ENCODE measurements around the gene SPOPL.
"Not testable (repeated sequence)": the region's sequence is repeated elsewhere in the genome, so short reads cannot be mapped to it uniquely, and the experiment has no call there.

Gene SPOPL

DNA sequence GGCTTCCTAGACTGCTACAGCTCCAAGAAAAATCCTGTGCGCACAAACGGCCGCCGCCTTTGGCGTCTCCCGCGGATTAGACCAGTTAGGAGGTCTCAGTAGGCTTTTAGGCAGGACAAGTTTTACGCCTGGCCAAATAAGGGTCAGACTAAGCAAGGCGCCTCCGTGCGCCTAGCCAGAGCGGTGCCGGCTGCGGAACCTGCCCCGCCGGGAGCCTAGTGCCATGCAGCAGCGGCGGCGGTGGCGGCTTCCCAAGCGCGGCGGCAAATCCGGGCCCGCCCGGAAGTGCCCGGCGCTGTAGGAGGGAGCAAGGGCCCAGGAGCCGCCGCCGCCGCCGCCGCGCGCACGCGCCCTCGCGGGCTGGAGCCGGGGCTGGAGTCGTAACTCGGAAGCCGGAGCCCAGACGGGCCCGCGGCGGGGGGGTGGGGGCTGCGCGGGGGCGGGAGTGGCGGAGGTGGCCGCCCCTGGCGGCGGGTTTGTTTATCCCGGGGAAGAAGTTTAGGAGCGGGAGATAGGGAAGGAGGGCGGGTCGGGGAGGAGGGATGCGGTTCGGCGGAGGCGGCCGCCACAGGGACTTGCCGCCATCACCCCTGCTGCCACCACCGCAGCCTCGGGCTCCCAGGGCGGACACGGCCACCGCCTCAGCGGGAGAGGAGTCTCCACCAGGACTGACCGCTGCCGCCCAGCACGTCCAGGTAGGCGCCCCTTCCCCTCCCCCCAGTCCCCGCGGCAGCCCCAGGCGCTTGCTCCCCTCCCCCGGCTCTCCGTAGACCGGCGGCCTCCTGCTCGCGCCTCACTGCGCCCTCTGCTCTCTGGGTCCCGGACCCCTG lies at the start of gene SPOPL:
Gene SPOPL, plus strand, starts transcription at position 346 of the 830 bp plus-strand sequence. CDS start 48,447 bp downstream, outside the sequence.
- Mint-ChIP-seq H3K27ac (peak within 1 kb of the TSS; percentile 88), H3K27me3 (no peaks in the 10 kb centered on the region), H3K4me3 (peak within 1 kb of the TSS; percentile 100), H3K36me3 (peaks cover 6% of the 10 kb centered on the region), H3K4me1 (ENCODE audit: low read depth) (peaks cover 37% of the 10 kb centered on the region), H3K9me3 (ENCODE audit: low read depth) (no peaks in the 10 kb centered on the region)

DNA sequence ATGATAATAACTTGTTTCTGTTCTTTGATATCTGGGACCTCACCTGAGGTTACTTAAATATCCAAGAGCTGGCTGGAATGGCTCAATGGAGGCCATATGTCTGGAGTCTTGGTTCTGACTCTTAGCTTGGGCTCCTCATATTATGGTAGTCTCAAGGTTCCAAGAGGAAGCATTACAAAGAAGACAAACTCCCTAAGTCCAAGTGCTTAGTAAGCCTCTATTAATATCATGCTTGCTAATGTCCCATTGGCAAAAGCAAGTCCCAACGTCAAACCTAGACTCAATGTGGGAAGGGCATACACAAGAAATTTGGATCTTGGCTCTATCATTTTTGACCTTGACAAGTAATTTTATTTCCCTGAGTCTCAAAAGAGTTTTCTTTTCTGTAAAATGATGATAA lies 49.2 kb upstream of the SPOPL start:
- no peaks in the 10 kb centered on the region for H3K4me1 Mint-ChIP-seq (ENCODE audit: low read depth)
- H3K4me3 Mint-ChIP-seq = no peak overlapping the region
- no peak overlapping the region for H3K27ac Mint-ChIP-seq
- H3K9me3 Mint-ChIP-seq (ENCODE audit: low read depth) = peaks cover under 1% of the 10 kb centered on the region
- no peaks in the 10 kb centered on the region for H3K27me3 Mint-ChIP-seq
- H3K36me3 Mint-ChIP-seq = no peaks in the 10 kb centered on the region

DNA sequence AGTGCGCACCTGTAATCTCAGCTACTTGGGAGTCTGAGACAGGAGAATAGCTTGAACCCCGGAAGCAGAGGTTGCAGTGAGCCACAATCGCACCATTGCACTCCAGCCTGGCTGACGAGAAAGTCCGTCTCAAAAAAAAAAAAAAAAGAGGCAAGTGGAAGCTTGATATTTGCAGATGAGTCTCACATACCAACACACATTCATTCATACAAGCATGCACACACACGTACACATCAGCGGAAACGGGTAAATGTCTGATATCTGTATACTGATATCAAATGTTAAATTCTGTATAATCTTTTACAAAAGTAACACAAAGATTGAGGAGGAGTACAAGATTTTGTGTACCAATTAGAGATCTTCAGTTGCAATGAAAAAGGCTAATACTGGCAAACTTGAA lies 47.8 kb upstream of the SPOPL start:
- Mint-ChIP-seq H3K9me3 (ENCODE audit: low read depth) (peaks cover 11% of the 10 kb centered on the region), H3K4me3 (no peak overlapping the region), H3K36me3 (peaks cover under 1% of the 10 kb centered on the region), H3K27me3 (no peaks in the 10 kb centered on the region), H3K27ac (no peak overlapping the region), H3K4me1 (ENCODE audit: low read depth) (no peaks in the 10 kb centered on the region)

DNA sequence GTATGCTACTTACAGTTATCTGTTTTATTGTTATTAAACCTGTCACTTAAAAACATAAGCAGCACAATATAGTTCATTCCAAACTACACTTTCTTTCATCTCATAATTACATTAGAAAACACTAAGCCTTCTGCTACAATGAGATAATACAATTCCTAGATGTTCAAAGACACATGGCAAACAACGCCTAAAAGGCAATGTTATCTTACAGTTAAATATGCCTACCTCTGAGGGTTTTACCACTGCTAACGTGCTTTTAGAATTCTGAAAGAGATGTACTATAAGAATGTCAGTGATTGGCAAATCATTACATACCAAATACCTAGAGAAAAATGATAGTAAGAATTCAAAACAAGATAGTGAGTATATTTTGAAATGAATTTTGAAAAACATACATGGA lies 46.8 kb upstream of the SPOPL start:
- peaks cover 17% of the 10 kb centered on the region for H3K9me3 Mint-ChIP-seq (ENCODE audit: low read depth)
- H3K4me1 Mint-ChIP-seq (ENCODE audit: low read depth) = no peaks in the 10 kb centered on the region
- H3K27me3 Mint-ChIP-seq = no peaks in the 10 kb centered on the region
- H3K27ac Mint-ChIP-seq = no peak overlapping the region
- H3K36me3 Mint-ChIP-seq = peaks cover 5% of the 10 kb centered on the region
- H3K4me3 Mint-ChIP-seq = no peak overlapping the region

DNA sequence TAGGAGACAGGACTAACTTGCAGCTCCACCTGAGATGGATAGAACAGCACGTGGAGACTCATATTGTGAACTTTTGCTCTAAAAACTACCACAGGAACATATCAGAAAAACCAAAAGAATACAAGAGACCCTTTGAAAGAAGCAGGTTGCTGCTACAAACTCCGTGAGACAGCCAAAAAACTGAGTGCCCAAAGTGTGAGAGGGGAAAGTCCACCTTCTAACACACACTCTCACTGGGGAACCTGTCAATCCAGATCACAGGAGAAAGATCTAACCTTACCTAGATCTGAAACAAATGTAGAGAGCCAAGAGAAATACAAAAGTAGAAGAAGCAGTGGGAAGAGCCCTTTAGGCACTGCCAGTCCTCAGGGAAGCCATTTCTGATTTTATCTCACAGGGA lies 46.3 kb upstream of the SPOPL start:
- Mint-ChIP-seq H3K36me3 (peaks cover 5% of the 10 kb centered on the region), H3K27me3 (no peaks in the 10 kb centered on the region), H3K4me1 (ENCODE audit: low read depth) (no peaks in the 10 kb centered on the region), H3K27ac (no peak overlapping the region), H3K4me3 (no peak overlapping the region), H3K9me3 (ENCODE audit: low read depth) (peaks cover 22% of the 10 kb centered on the region)

DNA sequence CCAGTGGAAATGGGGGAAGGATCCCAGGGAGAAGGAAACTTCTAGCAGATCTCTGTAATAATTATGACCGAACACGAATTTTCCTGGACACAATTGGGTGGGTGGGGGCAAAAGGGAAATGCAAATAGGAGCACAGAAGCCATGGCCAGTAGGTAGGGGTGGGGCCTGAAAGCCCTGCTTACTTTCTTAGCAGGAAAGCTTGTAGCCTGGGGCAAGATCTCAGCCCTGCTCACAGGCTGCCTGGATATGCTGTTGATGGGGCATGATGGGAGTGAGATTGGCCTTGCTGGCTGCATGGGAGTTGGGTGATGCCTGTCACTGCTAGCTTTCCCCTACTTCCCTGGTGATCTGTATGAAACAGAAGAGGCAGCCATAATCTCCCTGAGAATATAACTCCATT lies 45.9 kb upstream of the SPOPL start:
- H3K36me3 Mint-ChIP-seq = peaks cover 5% of the 10 kb centered on the region
- no peaks in the 10 kb centered on the region for H3K27me3 Mint-ChIP-seq
- H3K4me1 Mint-ChIP-seq (ENCODE audit: low read depth) = no peaks in the 10 kb centered on the region
- no peak overlapping the region for H3K27ac Mint-ChIP-seq
- H3K4me3 Mint-ChIP-seq = no peak overlapping the region
- peaks cover 23% of the 10 kb centered on the region for H3K9me3 Mint-ChIP-seq (ENCODE audit: low read depth)

DNA sequence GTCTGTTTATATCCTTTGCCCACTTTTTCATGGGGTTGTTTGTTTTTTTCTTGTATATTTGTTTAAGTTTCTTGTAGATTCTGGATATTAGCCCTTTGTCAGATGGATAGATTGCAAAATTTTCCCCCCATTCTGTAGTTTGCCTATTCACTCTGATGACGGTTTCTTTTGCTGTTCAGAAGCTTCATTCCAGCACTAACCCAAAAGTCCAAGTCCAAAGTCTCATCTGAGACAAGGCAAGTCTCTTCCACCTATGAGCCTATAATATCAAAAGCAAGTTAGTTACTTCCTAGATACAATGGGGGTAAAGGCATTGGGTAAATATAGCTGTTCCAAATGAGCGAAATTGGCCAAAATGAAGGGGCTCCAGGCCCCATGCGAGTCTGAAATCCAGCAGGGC lies 38.9 kb upstream of the SPOPL start:
- Mint-ChIP-seq H3K9me3 (ENCODE audit: low read depth) (peaks cover 23% of the 10 kb centered on the region), H3K36me3 (peaks cover 15% of the 10 kb centered on the region)
- not testable (repeated sequence) for H3K27me3 Mint-ChIP-seq; H3K27ac Mint-ChIP-seq; H3K4me1 Mint-ChIP-seq (ENCODE audit: low read depth); H3K4me3 Mint-ChIP-seq

DNA sequence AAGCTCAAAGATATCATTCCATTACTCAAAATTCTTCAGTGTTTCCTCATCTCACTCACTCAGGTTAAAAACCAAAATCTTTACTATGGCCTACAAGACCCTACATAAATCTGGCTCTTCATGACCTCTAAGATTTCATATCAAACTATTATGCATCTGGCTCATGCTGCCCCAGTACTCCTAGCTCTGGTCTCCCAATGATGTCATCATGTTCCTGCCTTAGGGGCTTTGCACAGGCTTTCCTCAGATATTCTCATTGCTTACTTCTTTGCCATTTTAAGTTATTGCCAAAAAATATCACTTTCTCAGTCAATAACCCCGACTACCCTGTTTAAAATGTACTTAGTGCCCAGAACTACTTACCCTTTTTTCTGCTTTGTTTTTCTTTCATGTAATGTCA lies 33.0 kb upstream of the SPOPL start:
- H3K36me3 Mint-ChIP-seq = peaks cover 1% of the 10 kb centered on the region
- no peak overlapping the region for H3K27ac Mint-ChIP-seq
- peaks cover 12% of the 10 kb centered on the region for H3K9me3 Mint-ChIP-seq (ENCODE audit: low read depth)
- H3K4me1 Mint-ChIP-seq (ENCODE audit: low read depth) = no peaks in the 10 kb centered on the region
- H3K4me3 Mint-ChIP-seq = no peak overlapping the region
- H3K27me3 Mint-ChIP-seq = no peaks in the 10 kb centered on the region

DNA sequence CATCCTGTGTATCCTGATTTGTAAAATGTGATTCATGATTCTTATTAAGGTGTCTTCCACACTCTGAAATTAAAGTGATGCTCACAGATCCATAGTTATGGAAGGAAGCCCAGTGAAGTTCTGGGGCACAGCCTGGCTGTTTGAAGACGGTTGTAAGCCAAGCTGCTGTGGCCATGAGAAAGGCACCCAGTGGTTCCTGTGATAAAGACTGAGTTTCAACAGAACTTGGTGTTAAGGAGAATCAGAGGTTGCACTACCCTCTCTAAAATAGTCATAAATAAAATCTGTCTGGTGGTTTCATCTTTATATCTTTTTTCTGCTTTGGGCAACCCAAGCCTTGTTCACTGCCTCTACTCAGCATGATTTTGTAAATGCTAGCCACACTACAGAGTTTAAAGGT lies 32.2 kb upstream of the SPOPL start:
- Mint-ChIP-seq H3K27me3 (peaks cover 3% of the 10 kb centered on the region), H3K27ac (no peak overlapping the region), H3K36me3 (peaks cover 3% of the 10 kb centered on the region), H3K9me3 (ENCODE audit: low read depth) (peaks cover 12% of the 10 kb centered on the region), H3K4me3 (no peak overlapping the region), H3K4me1 (ENCODE audit: low read depth) (no peaks in the 10 kb centered on the region)

DNA sequence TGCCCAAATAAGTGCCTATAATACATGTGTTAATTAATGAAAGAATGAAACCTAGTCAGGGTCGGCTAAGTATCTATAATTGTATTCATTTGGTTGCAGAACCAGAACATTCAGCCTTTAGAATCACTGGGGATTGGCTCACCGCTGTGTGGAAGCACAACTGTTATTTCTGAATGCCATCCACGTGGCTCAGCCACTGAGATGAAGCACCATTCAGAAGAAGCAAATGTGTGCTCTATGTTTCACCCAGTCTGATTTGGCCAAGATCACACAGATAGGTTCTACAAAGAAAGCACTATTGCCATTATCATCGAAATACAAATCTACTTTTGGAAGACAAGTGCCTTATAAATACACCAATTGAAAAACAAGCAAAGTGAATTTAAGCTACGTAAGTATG lies 30.6 kb upstream of the SPOPL start:
- peaks cover 3% of the 10 kb centered on the region for H3K27me3 Mint-ChIP-seq
- peaks cover 3% of the 10 kb centered on the region for H3K36me3 Mint-ChIP-seq
- H3K27ac Mint-ChIP-seq = no peak overlapping the region
- H3K9me3 Mint-ChIP-seq (ENCODE audit: low read depth) = peaks cover 8% of the 10 kb centered on the region
- no peaks in the 10 kb centered on the region for H3K4me1 Mint-ChIP-seq (ENCODE audit: low read depth)
- no peak overlapping the region for H3K4me3 Mint-ChIP-seq

DNA sequence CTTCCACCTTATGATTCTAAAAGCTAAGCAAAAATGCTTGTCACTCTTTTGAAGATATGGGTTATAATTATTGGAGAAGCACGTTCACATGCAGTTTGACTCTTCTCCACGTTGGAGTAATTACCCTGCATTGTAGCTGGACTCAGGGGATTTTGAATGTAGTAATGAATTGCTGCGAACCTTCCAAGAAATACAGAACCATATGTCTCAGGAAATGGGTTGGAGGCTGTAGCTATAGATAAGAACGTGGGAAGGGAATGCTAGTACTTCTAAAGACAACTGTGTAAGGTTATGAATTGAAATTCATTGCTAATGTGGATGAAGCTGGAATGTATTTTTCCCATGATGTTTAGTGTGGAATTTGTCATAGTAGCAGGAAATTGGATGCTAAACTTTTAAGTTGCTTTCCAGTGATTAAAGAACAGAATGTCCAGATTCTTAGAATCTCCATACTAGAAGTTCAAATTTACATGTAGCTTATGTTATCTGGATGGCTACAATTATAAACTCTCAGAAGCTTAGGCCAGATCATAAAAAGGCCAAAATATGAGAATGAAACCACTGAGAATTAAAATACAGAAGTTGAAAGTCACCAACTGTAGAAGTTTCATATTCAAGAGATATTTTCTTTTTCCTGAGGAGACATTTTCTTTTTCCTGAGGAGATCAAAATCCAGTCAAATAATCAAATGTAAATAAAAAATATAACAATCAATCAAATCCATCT lies 27.3 kb upstream of the SPOPL start:
- Mint-ChIP-seq H3K36me3 (peaks cover 3% of the 10 kb centered on the region), H3K9me3 (ENCODE audit: low read depth) (no peaks in the 10 kb centered on the region)

DNA sequence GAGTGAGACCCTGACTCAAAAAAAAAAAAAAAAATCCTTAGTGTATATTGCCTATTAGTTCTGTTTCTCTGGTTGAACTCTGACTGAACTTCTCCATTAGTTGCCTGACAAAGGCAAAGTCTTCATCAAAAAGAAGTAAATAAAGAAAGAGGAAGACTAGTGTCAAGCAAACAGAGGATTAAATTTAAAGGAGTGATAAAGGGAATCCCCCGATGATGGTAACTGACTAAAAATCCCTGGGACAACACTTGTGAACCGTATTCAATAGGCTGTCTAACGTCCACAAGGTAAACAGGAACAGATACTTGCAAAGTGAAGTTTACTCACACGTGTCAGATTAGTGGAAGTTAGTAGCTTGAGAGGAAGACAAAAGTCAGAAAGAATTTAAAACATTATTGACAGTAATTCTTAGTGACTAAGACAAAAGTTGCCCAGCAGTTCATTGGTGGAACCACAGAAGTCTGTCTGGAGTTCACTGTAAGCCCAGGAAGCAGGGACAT lies 26.2 kb upstream of the SPOPL start:
- Mint-ChIP-seq H3K4me3 (no peak overlapping the region), H3K4me1 (ENCODE audit: low read depth) (no peaks in the 10 kb centered on the region), H3K27ac (no peak overlapping the region), H3K9me3 (ENCODE audit: low read depth) (no peaks in the 10 kb centered on the region), H3K27me3 (peaks cover 3% of the 10 kb centered on the region), H3K36me3 (peaks cover 3% of the 10 kb centered on the region)

More for the DNA sequence above, 27.3 kb upstream of the SPOPL start:
- Mint-ChIP-seq H3K27me3 (peaks cover 3% of the 10 kb centered on the region), H3K27ac (no peak overlapping the region), H3K4me3 (no peak overlapping the region), H3K4me1 (ENCODE audit: low read depth) (no peaks in the 10 kb centered on the region)

DNA sequence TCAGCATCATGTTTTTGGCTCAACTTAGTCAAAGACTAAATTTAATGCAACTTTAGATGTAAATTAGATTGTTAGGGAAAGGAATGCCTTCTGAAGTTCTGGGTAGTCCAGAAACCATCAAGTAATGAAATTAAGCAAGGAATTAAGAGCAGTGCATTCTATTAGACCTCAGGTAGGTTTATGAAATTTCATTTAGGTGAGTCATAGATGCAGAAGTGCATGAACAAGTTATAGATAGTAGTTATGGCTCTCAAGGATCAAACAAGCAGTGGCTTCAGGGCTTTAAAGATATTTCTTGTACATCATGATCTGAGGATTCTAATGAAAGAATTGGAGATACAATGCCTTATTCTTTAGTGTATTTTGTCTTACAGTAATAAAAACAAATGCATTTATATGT lies 25.4 kb upstream of the SPOPL start:
- H3K4me1 Mint-ChIP-seq (ENCODE audit: low read depth) = no peaks in the 10 kb centered on the region

DNA sequence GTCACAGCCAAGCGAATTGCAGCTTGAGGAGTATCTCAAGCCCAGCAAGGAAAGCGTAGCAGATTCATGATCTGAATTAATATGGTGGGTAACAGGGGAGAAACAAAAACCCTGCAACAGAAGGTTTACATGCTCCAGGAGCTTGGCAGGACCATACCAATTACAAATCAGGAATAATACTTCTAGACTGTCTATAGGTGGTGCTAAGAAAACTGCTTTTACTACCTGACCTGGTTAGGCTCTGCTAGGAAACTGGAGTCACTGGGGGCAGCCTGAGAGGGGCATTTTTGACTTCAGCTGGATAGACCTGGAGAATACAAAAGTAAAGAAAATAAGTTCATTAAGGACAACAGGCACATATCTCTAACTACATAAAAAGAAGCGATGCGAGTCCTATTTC lies 24.6 kb upstream of the SPOPL start:
- Mint-ChIP-seq H3K36me3 (peaks cover 4% of the 10 kb centered on the region), H3K4me3 (no peak overlapping the region), H3K27ac (no peak overlapping the region), H3K9me3 (ENCODE audit: low read depth) (no peaks in the 10 kb centered on the region), H3K4me1 (ENCODE audit: low read depth) (no peaks in the 10 kb centered on the region), H3K27me3 (peaks cover 4% of the 10 kb centered on the region)

More for the DNA sequence above, 25.4 kb upstream of the SPOPL start:
- Mint-ChIP-seq H3K27me3 (peaks cover 3% of the 10 kb centered on the region), H3K9me3 (ENCODE audit: low read depth) (no peaks in the 10 kb centered on the region), H3K27ac (no peak overlapping the region), H3K36me3 (peaks cover 3% of the 10 kb centered on the region), H3K4me3 (no peak overlapping the region)

DNA sequence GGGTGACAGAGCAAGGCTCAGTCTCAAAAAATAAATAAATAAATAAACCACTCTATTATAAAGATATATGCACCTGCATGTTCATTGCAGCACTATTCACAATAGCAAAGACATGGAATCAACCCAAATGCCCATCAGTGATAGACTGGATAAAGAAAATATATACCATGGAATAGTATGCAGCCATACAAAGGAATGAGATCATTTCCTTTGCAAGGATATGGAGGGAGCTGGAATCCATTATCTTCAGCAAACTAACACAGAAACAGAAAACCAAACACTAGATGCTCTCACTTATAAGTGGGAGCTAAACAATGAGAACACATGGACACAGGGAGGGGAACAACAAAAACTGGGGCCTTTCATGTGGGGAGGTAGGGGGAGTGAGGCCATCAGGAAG lies 18.8 kb upstream of the SPOPL start:
- not testable (repeated sequence) for H3K27ac Mint-ChIP-seq; H3K4me3 Mint-ChIP-seq; H3K36me3 Mint-ChIP-seq; H3K27me3 Mint-ChIP-seq; H3K9me3 Mint-ChIP-seq (ENCODE audit: low read depth); H3K4me1 Mint-ChIP-seq (ENCODE audit: low read depth)
